Endothelial cell (in vitro differentiated cells): ENCODE results near the gene LMOD1. TPM values are rescaled to one million over a fixed set of nuclear protein-coding genes. Genes with fewer than 3 reads are reported as not detected.

Source experiments
- DNase-seq: peaks from one replicate; pipeline ENCODE4 v3.0.0; 2021; ENCODE audit warnings: low spot score
- H3K27ac Mint-ChIP-seq: one replicate; pipeline ENCODE4 v1.8.0; 2021; ENCODE audit warnings: mixed read lengths, inconsistent platforms; ENCODE audit not compliant: unreplicated experiment
- H3K27me3 Mint-ChIP-seq: one replicate; pipeline ENCODE4 v1.8.0; 2021; ENCODE audit warnings: mild to moderate bottlenecking, moderate library complexity, mixed read lengths, inconsistent platforms; ENCODE audit not compliant: unreplicated experiment
- H3K36me3 Mint-ChIP-seq: one replicate; pipeline ENCODE4 v1.8.0; 2021; ENCODE audit warnings: mild to moderate bottlenecking, low read depth, mixed read lengths, inconsistent platforms; ENCODE audit not compliant: unreplicated experiment
- H3K4me1 Mint-ChIP-seq: one replicate; pipeline ENCODE4 v1.8.0; 2021; ENCODE audit warnings: mild to moderate bottlenecking, mixed read lengths, inconsistent platforms; ENCODE audit not compliant: unreplicated experiment
- H3K4me3 Mint-ChIP-seq: one replicate; pipeline ENCODE4 v1.8.0; 2021; ENCODE audit warnings: mild to moderate bottlenecking, mixed read lengths, inconsistent platforms; ENCODE audit not compliant: unreplicated experiment
- H3K9me3 Mint-ChIP-seq: one replicate; pipeline ENCODE4 v1.8.0; 2021; ENCODE audit warnings: mixed read lengths, inconsistent platforms; ENCODE audit not compliant: unreplicated experiment
- total RNA-seq: library from RNA; stranded (reverse); fragmentation: NEBNext Ultra II Directional; extraction: Animal tissue kit (Norgen Biotek cat#: 25700); gene quantifications from one replicate; pipeline ENCODE4 v1.2.1, GENCODE V29; 2021; ENCODE audit not compliant: unreplicated experiment
- TF ChIP-seq, protein P1 (sequence below): fragments of 200-600 bp; sonication (generic); IDR thresholded peaks from one replicate; pipeline ENCODE4 v1.5.0; 2021; ENCODE audit warnings: antibody characterized with exemption; ENCODE audit not compliant: unreplicated experiment

LMOD1 gene
- total RNA-seq, 1 donor from 2014 or later = not detected

DNA sequence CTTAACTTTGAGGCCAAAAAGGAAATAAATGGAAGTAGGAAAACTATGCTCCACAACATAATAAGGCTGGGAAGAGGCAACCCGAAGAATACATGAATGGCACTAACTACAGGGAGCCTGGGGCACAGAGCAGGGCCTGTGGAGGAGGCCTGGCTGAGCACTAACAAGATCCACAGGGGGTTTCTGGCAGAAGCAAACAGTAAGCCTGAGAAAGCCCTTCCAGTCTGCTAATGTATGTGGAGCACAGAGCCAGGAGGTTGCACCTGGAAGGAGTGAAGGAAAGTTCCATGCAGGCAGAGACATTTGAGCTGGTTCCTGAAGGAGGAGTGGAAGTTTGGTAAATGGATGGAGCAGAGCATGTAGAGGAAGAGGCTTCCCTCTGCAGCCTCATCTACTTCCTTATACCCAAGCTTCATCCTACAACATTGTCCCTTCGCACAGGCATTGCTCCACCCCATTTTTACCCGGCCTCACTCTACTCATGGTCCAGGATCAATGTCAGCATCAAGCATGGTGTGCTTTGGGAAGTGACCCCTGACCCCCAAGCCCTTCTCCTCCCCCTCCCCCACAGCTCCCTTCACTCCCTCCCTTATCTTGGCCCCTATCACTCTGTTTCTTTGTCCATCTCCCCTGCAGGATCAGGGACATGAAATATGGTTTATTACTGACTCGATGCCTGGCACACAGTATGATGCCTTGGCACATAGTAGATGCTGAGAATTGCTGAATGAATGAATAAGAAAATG is 34.3 kb downstream of the LMOD1 start:
- TF ChIP-seq, protein P1, sequence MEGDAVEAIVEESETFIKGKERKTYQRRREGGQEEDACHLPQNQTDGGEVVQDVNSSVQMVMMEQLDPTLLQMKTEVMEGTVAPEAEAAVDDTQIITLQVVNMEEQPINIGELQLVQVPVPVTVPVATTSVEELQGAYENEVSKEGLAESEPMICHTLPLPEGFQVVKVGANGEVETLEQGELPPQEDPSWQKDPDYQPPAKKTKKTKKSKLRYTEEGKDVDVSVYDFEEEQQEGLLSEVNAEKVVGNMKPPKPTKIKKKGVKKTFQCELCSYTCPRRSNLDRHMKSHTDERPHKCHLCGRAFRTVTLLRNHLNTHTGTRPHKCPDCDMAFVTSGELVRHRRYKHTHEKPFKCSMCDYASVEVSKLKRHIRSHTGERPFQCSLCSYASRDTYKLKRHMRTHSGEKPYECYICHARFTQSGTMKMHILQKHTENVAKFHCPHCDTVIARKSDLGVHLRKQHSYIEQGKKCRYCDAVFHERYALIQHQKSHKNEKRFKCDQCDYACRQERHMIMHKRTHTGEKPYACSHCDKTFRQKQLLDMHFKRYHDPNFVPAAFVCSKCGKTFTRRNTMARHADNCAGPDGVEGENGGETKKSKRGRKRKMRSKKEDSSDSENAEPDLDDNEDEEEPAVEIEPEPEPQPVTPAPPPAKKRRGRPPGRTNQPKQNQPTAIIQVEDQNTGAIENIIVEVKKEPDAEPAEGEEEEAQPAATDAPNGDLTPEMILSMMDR = no peak
- H3K27ac Mint-ChIP-seq = no peak overlapping the region
- H3K4me1 Mint-ChIP-seq = peaks cover 9% of the 10 kb centered on the region
- H3K27me3 Mint-ChIP-seq = peaks cover 3% of the 10 kb centered on the region
- H3K36me3 Mint-ChIP-seq = peaks cover 5% of the 10 kb centered on the region
- H3K4me3 Mint-ChIP-seq = no peak overlapping the region
- DNase-seq = no peak
- no peaks in the 10 kb centered on the region for H3K9me3 Mint-ChIP-seq

DNA sequence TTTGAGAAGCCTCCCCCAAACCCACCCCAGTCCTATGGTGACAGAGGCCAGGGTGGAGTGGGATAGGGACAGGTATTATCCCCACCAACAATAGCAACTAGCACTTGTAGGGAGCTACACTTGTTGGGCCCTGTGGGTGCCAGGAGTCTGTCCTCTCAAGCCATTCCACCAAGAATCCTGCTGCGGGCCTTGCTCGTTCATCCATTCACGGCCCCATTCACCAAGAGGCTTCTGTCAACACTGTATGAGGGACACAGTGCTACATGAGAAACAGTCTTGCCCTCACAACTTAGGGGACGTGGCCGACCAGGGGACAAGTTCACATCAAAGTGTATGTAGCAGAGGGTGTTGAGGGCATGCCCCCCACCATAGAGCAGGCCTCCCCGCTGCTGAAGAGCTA is 38.7 kb downstream of the LMOD1 start:
- no peaks in the 10 kb centered on the region for H3K36me3 Mint-ChIP-seq
- peaks cover 6% of the 10 kb centered on the region for H3K27me3 Mint-ChIP-seq
- TF ChIP-seq, protein P1 = no peak
- no peaks in the 10 kb centered on the region for H3K9me3 Mint-ChIP-seq
- H3K4me3 Mint-ChIP-seq = no peak overlapping the region
- DNase-seq = no peak
- H3K4me1 Mint-ChIP-seq = no peaks in the 10 kb centered on the region
- H3K27ac Mint-ChIP-seq = no peak overlapping the region

DNA sequence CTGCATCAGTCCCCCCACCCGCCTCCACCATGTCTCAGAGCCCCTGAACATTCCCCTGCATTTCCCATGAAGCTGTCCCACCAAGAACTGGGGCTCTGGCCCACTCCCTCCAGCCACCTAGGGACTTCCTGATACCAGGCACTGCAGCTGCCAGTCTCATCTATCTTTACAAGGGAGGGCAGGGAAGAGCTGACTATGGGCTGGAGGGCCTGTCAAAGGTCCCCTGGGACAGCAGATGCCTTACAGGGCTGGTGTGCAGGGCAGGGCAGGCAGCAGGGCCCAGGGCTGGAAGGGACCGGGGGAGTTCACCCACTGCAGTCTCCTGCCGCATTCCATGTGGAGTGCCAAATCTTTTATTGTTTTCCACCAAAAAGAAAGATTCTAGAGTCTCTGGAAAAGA is 40.0 kb downstream of the LMOD1 start:
- H3K36me3 Mint-ChIP-seq = no peaks in the 10 kb centered on the region
- H3K4me1 Mint-ChIP-seq = no peaks in the 10 kb centered on the region
- TF ChIP-seq, protein P1 = no peak
- no peaks in the 10 kb centered on the region for H3K9me3 Mint-ChIP-seq
- no peak for DNase-seq
- peaks cover 5% of the 10 kb centered on the region for H3K27me3 Mint-ChIP-seq
- no peak overlapping the region for H3K4me3 Mint-ChIP-seq
- no peak overlapping the region for H3K27ac Mint-ChIP-seq

DNA sequence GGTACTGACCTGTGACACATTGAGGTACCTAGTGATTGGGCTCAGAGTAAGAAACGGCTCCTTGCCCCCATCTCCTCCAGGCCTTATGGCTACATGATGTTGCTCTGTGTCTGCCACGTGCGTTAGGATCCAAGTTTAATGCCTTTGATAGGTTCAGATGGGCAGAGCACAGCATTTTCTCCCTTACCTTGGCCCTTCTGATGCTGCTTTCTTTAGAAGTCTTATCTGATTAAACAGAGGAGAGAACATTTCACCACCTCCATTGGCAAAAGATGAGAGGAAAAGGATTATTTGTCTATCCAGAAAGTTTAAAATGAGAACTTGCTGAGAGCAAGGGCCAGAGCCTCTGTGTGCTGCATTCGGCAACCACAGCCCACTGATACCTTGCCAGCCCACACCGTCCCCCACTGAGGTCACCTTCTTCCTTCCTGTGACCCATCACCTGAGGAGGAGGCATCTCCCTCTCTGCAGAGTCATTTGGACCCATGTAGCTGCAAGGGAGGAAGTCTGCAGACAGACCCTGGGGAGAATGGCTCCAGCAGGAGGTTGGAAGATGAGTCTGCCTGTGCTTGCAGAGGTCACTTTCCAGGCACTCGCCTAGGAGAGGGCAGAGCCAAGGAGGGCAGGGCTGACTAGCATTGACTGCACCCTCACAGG is 41.0 kb downstream of the LMOD1 start:
- Mint-ChIP-seq H3K27ac (no peak overlapping the region), H3K9me3 (no peaks in the 10 kb centered on the region), H3K36me3 (no peaks in the 10 kb centered on the region), H3K4me1 (no peaks in the 10 kb centered on the region), H3K4me3 (no peak overlapping the region), H3K27me3 (peaks cover 5% of the 10 kb centered on the region)
- no peak for DNase-seq
- TF ChIP-seq, protein P1 = no peak

DNA sequence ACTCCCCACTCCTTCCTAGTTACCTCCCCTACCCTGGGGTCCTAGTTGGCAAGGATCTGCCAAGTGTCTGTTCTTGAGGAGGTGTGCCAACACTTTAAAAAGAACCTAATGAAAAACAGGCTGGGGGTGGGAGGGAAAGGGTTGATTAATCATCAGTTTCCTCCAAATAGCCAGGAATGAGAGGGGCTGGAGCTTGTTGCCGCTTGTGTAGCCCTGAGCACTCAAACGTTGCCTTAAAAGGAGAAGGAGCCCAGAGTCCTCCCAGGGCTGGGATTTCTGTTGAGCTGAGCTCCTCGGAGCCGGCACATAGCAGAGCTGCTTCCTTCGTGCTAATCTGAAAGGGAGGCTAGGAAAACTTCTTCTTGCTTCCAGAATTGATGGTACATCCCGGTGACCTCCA is 41.8 kb downstream of the LMOD1 start:
- Mint-ChIP-seq H3K36me3 (no peaks in the 10 kb centered on the region), H3K27me3 (peaks cover 5% of the 10 kb centered on the region), H3K9me3 (no peaks in the 10 kb centered on the region), H3K27ac (no peak overlapping the region), H3K4me1 (no peaks in the 10 kb centered on the region), H3K4me3 (no peak overlapping the region)
- TF ChIP-seq, protein P1 = no peak
- DNase-seq = no peak
